H1 (cell line): ENCODE results near the gene KRTAP19-4. TPM values are rescaled to one million over a fixed set of nuclear protein-coding genes. Genes with fewer than 3 reads are reported as not detected.

Source experiments
- CTCF ChIA-PET: fragments of 300-600 bp; sonication (Branson Sonifier 250); formaldehyde crosslinking; loops from one replicate; lab custom pipeline; 2021; ENCODE audit not compliant: partially characterized antibody; lab: Charles Lee
- POLR2A ChIA-PET: fragments of 300-600 bp; sonication (Branson Sonifier 250); formaldehyde crosslinking; loops from one replicate; lab custom pipeline; 2021; ENCODE audit warnings: inconsistent platforms; ENCODE audit not compliant: partially characterized antibody; lab: Charles Lee
- DNase-seq, 2 experiments: peaks; one replicate each; pipeline versions ENCODE4 v3.0.0 to v3.0.0-alpha.2; 2010 to 2022; ENCODE audit warnings: low spot score in 2 of 2, low read depth in 1 of 2, mixed read lengths in 1 of 2
- FAIRE-seq: peaks from 2 replicates; lab custom pipeline; 2011; peaks lifted over from hg19 to GRCh38; lab: Jason Lieb, UNC
- H2AFZ ChIP-seq: 2 replicates; pipeline ENCODE4 v1.8.1; 2012; ENCODE audit warnings: low read length, inconsistent platforms
- H2AK5ac ChIP-seq: 2 replicates; pipeline ENCODE4 v1.6.1; 2013; ENCODE audit warnings: low read depth, low read length
- H2BK120ac ChIP-seq: replicated peaks from 2 replicates; pipeline ENCODE3; 2013; ENCODE audit warnings: low read depth, low read length, inconsistent platforms
- H2BK12ac ChIP-seq: 2 replicates; pipeline ENCODE4 v1.6.1; 2013; ENCODE audit warnings: low read depth, low read length
- H2BK15ac ChIP-seq: 2 replicates; pipeline ENCODE4 v1.6.1; 2013; ENCODE audit warnings: low read length
- H2BK20ac ChIP-seq: 2 replicates; pipeline ENCODE4 v1.6.1; 2013; ENCODE audit warnings: low read length
- H2BK5ac ChIP-seq: 2 replicates; pipeline ENCODE4 v1.6.1; 2013; ENCODE audit warnings: low read depth, low read length
- H3K14ac ChIP-seq: 2 replicates; pipeline ENCODE4 v1.6.1; 2013; ENCODE audit warnings: inconsistent platforms; ENCODE audit not compliant: insufficient read length
- H3K18ac ChIP-seq: 2 replicates; pipeline ENCODE4 v1.6.1; 2013; ENCODE audit warnings: low read length; ENCODE audit errors: extremely low read depth
- H3K23ac ChIP-seq: 2 replicates; pipeline ENCODE4 v1.6.1; 2013; ENCODE audit warnings: inconsistent platforms; ENCODE audit not compliant: insufficient read length
- H3K23me2 ChIP-seq: 2 replicates; pipeline ENCODE4 v1.6.1; 2013; ENCODE audit warnings: low read depth, low read length
- H3K27ac ChIP-seq: 2 replicates; pipeline ENCODE4 v1.6.1; 2011; ENCODE audit warnings: low read depth, low read length, inconsistent platforms
- H3K27me3 ChIP-seq, 4 experiments: replicated peaks in 1 of 4; 1 replicate in 1 of 4; 2 replicates in 3 of 4; pipeline versions ENCODE4 v1.6.1 to v1.8.1; 2011 to 2013; ENCODE audit warnings: low read length in 3 of 4, mild to moderate bottlenecking in 3 of 4, inconsistent platforms in 2 of 4, mixed read lengths in 2 of 4, moderate library complexity in 1 of 4; ENCODE audit not compliant: control insufficient read depth in 3 of 4, insufficient read depth in 3 of 4; ENCODE audit errors: extremely low read depth in 1 of 4
- H3K36me3 ChIP-seq, 4 experiments: 2 replicates each; pipeline versions ENCODE4 v1.6.1 to v1.8.1; 2011 to 2013; ENCODE audit warnings: mild to moderate bottlenecking in 4 of 4, low read length in 3 of 4, moderate library complexity in 2 of 4, control low read depth in 1 of 4, inconsistent platforms in 1 of 4; ENCODE audit not compliant: insufficient read depth in 4 of 4, control insufficient read depth in 2 of 4
- H3K4ac ChIP-seq: replicated peaks from 2 replicates; pipeline ENCODE3; 2013; ENCODE audit warnings: low read length, low read depth, mixed read lengths, inconsistent platforms; ENCODE audit not compliant: insufficient read length
- H3K4me1 ChIP-seq, 4 experiments: replicated peaks in 1 of 4; 1 replicate in 1 of 4; 2 replicates in 3 of 4; pipeline versions ENCODE4 v1.6.1 to v1.8.1; 2011 to 2013; ENCODE audit warnings: low read length in 3 of 4, inconsistent platforms in 2 of 4, mixed read lengths in 1 of 4; ENCODE audit not compliant: insufficient read depth in 4 of 4, control insufficient read depth in 3 of 4
- H3K4me2 ChIP-seq, 2 experiments: 2 replicates each; pipeline versions ENCODE4 v1.6.1 to v1.8.1; 2011 to 2013; ENCODE audit warnings: low read depth in 2 of 2, low read length in 2 of 2, control low read depth in 1 of 2, inconsistent platforms in 1 of 2, mild to moderate bottlenecking in 1 of 2; ENCODE audit not compliant: insufficient read depth in 1 of 2
- H3K4me3 ChIP-seq, 4 experiments: fragments of 200-600, 300-600 bp in 1 of 4; sonication (generic), shearing (Covaris generic), sonication (Bioruptor Twin) in 1 of 4; 2 replicates each; pipeline versions ENCODE4 v1.5.1 to v1.8.1; 2011 to 2016; ENCODE audit warnings: low read length in 4 of 4, low read depth in 3 of 4, control low read depth in 2 of 4, inconsistent platforms in 2 of 4, mild to moderate bottlenecking in 2 of 4, mixed read lengths in 1 of 4, moderate library complexity in 1 of 4; ENCODE audit not compliant: insufficient read depth in 2 of 4; ENCODE audit errors: extremely low read depth in 1 of 4
- H3K56ac ChIP-seq: replicated peaks from 2 replicates; pipeline ENCODE3; 2013; ENCODE audit warnings: low read depth, mild to moderate bottlenecking, mixed read lengths, low read length, inconsistent platforms; ENCODE audit not compliant: insufficient read length
- H3K79me1 ChIP-seq: 2 replicates; pipeline ENCODE4 v1.6.1; 2013; ENCODE audit warnings: low read depth, low read length, control low read depth
- H3K79me2 ChIP-seq, 2 experiments: 2 replicates each; pipeline versions ENCODE4 v1.6.1 to v1.8.1; 2012 to 2013; ENCODE audit warnings: low read length in 2 of 2, mild to moderate bottlenecking in 2 of 2, inconsistent platforms in 1 of 2; ENCODE audit not compliant: insufficient read depth in 2 of 2, control insufficient read depth in 1 of 2
- H3K9ac ChIP-seq, 4 experiments: replicated peaks in 1 of 4; 1 replicate in 1 of 4; 2 replicates in 3 of 4; pipeline versions ENCODE4 v1.6.1 to v1.8.1; 2011 to 2013; ENCODE audit warnings: low read depth in 3 of 4, low read length in 3 of 4, control low read depth in 2 of 4, mild to moderate bottlenecking in 2 of 4, moderate library complexity in 2 of 4, inconsistent platforms in 1 of 4; ENCODE audit errors: extremely low read depth in 1 of 4
- H3K9me3 ChIP-seq, 2 experiments: 2 replicates each; pipeline versions ENCODE4 v1.6.1 to v1.8.1; 2012 to 2013; ENCODE audit warnings: mild to moderate bottlenecking in 2 of 2, moderate library complexity in 2 of 2, control low read depth in 1 of 2, inconsistent platforms in 1 of 2, low read depth in 1 of 2, low read length in 1 of 2, mixed read lengths in 1 of 2; ENCODE audit not compliant: insufficient read depth in 2 of 2
- H4K20me1 ChIP-seq, 2 experiments: replicated peaks in 1 of 2; 2 replicates each; pipeline versions ENCODE3 to v1.8.1; 2011 to 2013; ENCODE audit warnings: inconsistent platforms in 2 of 2, low read length in 2 of 2, mild to moderate bottlenecking in 1 of 2; ENCODE audit not compliant: insufficient read depth in 2 of 2, control insufficient read depth in 1 of 2
- H4K5ac ChIP-seq: 2 replicates; pipeline ENCODE4 v1.6.1; 2013; ENCODE audit warnings: low read length, low read depth, mixed read lengths, inconsistent platforms; ENCODE audit not compliant: insufficient read length
- H4K8ac ChIP-seq: 2 replicates; pipeline ENCODE4 v1.8.0; 2013; ENCODE audit warnings: mild to moderate bottlenecking, moderate library complexity, low read length, inconsistent platforms; ENCODE audit not compliant: insufficient read depth; ENCODE audit errors: extremely low read depth
- H4K91ac ChIP-seq: replicated peaks from 2 replicates; pipeline ENCODE3; 2013; ENCODE audit warnings: low read length, mixed read lengths, inconsistent platforms; ENCODE audit not compliant: insufficient read length
- BRCA1 ChIP-seq: IDR thresholded peaks from 2 replicates; pipeline ENCODE4 v1.6.1; 2012; ENCODE audit warnings: low read depth, low read length, improper control_type of control experiment
- CREB1 ChIP-seq: IDR thresholded peaks from 2 replicates; pipeline ENCODE4 v1.6.1; 2012; ENCODE audit warnings: inconsistent platforms
- PHF8 ChIP-seq: fragments of 200-600 bp; sonication (generic); conservative IDR thresholded peaks from 2 replicates; pipeline ENCODE4 v1.7.1; 2012; ENCODE audit warnings: low read depth, mild to moderate bottlenecking, inconsistent platforms, low read length, moderate library complexity
- WGBS, 2 experiments: shearing (Covaris generic) in 1 of 2; methylation state at CpG; one replicate each; pipeline versions ENCODE4 v1.1.6 to v1.1.7; 2013 to 2015; ENCODE audit warnings: low lambda C conversion rate in 2 of 2, mixed read lengths in 2 of 2, inconsistent platforms in 1 of 2, low coverage in 1 of 2, missing lambda C conversion rate in 1 of 2; ENCODE audit not compliant: insufficient replicate concordance in 2 of 2, insufficient coverage in 1 of 2, insufficient read length in 1 of 2; ENCODE audit errors: extremely low coverage in 1 of 2, missing lambda C conversion rate in 1 of 2; 5-methylcytosine and 5-hydroxymethylcytosine counted together
- polyA plus RNA-seq, 7 experiments: library from polyadenylated mRNA; depleted of rRNA in 3 of 7; stranded (reverse) in 5 of 7; unstranded in 2 of 7; fragments of >200 nt in 5 of 7; fragments of 200-250 nt in 2 of 7; gene quantifications; 1 replicate in 5 of 7; 2 replicates in 1 of 7; 4 replicates in 1 of 7; pipeline versions ENCODE4 v1.2.1 to v1.2.3, GENCODE V29; 2011 to 2013; ENCODE audit warnings: missing spikeins in 2 of 7, mixed read lengths in 2 of 7
- total RNA-seq: library from RNA; stranded (reverse); fragmentation: NEBNext Ultra II Directional; extraction: Animal tissue kit (Norgen Biotek cat#: 25700); gene quantifications from 2 replicates; pipeline ENCODE4 v1.2.1, GENCODE V29; 2021

Gene KRTAP19-4
- total and polyA plus RNA-seq, 2 of the 8 experiments (the other 6 are each of a cell fraction or from before 2014, with no cell fraction given), result not detected

DNA sequence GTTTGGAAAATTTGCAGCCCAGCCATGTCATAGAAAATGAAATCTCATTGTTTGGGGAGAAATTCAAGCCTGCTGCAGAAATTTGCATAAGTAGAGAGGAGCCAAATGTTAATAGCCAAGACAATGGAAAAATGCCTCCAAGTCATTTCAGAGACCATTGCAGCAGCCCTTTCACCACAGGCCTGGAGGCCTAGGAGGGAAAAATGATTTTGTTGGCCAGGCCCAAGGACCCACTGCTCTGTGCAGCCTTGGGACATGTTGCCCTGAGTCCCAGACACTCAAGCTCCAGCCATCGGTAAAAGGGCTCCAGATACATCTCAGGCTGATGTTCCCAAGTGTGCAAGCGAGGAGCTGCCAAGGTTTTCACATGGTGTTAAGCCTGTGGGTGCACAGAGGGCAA lies 10.8 kb downstream of the KRTAP19-4 start:
- H2AFZ ChIP-seq, result no peak overlapping the region
- WGBS, 2 experiments, result 100% methylated on average over 2 of the region's 2 CpGs; no CpG with 5 or more reads in 1 of the 2 experiments
- no peak for FAIRE-seq
- TF ChIP-seq CREB1, result no peak
- no peak for TF ChIP-seq PHF8
- TF ChIP-seq BRCA1, result no peak

More for the DNA sequence above, 10.8 kb downstream of the KRTAP19-4 start:
- Histone ChIP-seq H3K9ac (no peak overlapping the region), H2AK5ac (no peak overlapping the region), H2BK12ac (no peak overlapping the region), H3K4ac (no peak overlapping the region), H3K27me3 (no peaks in the 10 kb centered on the region), H3K23me2 (no peaks in the 10 kb centered on the region), H2BK20ac (no peak overlapping the region), H4K8ac (no peak overlapping the region), H2BK5ac (no peak overlapping the region), H3K56ac (no peak overlapping the region), H4K5ac (no peak overlapping the region), H2BK15ac (no peak overlapping the region), H3K79me1 (no peaks in the 10 kb centered on the region), H3K79me2 (no peaks in the 10 kb centered on the region), H4K20me1 (no peaks in the 10 kb centered on the region), H3K27ac (no peak overlapping the region), H3K36me3 (no peaks in the 10 kb centered on the region), H4K91ac (no peak overlapping the region), H3K14ac (no peak overlapping the region), H3K4me2 (no peak overlapping the region), H2BK120ac (no peak overlapping the region), H3K4me1 (no peaks in the 10 kb centered on the region), H3K4me3 (no peak overlapping the region), H3K23ac (no peak overlapping the region), H3K9me3 (peaks cover 13 to 18% of the 10 kb centered on the region in 2 experiments), H3K18ac (no peak overlapping the region)
- CTCF ChIA-PET, result interaction anchor here (1.0 kb wide), 1 partner anchor 20 kb away, joined by 4 read pairs; no protein-coding TSS in a partner anchor
- no peak for DNase-seq
- POLR2A ChIA-PET, result no interaction called here
